ENCODE results near the gene ARPP21.

DNA sequence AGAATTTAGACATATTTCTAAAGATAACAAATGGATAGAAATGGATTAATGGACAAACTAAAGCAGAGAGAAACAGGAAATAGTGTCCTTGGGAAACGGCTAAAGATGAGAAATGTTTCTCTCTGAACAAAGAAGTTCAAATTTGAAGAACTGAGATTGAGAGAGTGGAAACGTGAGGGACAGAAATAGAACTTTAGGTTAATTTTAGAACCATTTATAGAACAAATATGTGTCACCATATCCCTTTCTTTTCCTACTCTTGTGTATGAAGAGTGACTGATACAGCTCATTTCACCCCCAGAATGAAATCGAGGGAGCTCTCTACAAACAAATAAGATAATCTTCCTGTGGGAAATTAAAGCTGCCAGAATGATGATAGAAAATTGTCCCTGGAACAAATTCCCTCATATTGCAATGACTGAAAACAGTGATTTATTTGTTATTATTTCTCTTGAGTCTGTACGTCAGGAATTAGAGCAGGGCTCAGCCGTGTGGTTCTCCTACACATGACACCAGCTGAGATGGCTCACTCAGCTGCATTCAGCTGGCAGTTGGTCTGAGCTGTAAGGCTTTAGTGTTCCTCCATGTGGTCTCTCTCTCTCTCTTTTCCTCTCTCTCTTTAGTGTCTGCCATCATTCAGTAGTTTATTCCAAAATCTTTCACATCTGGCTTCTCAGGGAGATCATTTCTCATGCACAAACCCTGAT, 46.6 kb upstream of the ARPP21 start:
- TF ChIP-seq POLR2A (IDR thresholded peaks at IDR 0.05; ENCODE audit: low read depth, low read length) = no peak
- TF ChIP-seq, protein P1, sequence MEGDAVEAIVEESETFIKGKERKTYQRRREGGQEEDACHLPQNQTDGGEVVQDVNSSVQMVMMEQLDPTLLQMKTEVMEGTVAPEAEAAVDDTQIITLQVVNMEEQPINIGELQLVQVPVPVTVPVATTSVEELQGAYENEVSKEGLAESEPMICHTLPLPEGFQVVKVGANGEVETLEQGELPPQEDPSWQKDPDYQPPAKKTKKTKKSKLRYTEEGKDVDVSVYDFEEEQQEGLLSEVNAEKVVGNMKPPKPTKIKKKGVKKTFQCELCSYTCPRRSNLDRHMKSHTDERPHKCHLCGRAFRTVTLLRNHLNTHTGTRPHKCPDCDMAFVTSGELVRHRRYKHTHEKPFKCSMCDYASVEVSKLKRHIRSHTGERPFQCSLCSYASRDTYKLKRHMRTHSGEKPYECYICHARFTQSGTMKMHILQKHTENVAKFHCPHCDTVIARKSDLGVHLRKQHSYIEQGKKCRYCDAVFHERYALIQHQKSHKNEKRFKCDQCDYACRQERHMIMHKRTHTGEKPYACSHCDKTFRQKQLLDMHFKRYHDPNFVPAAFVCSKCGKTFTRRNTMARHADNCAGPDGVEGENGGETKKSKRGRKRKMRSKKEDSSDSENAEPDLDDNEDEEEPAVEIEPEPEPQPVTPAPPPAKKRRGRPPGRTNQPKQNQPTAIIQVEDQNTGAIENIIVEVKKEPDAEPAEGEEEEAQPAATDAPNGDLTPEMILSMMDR (IDR thresholded peaks at IDR 0.05; ENCODE audit: extremely low read depth in 1 of 2, insufficient read depth in 1 of 2, low read depth in 1 of 2, low read length in 2 of 2) = no peak
- no peak for TF ChIP-seq JUN (IDR thresholded peaks at IDR 0.05; ENCODE audit: borderline replicate concordance, insufficient read depth, insufficient read length, low read depth)
- TF ChIP-seq MYC (IDR thresholded peaks at IDR 0.05; ENCODE audit: low read depth, low read length) = no peak

Data from endothelial cell of umbilical vein (primary cell).